Cerebellar nuclear complex (tissue), 1 donor: ENCODE measurements around the gene ARHGEF25.
"Not testable (repeated sequence)": the region's sequence is repeated elsewhere in the genome, so short reads cannot be mapped to it uniquely, and the experiment has no call there.

Experiments
- DNase-seq, 2 experiments: peaks; one replicate each; lab custom pipeline; 2025; lab: John Stamatoyannopoulos, UW

The ARHGEF25 gene

GRCh38 chr12:57611108-57611826, at the start of gene ARHGEF25:
TSS of gene ARHGEF25 (plus strand) at chr12:57611435. CDS start at chr12:57611895, 460 bp downstream.
- peak in 1 of 2 experiments; percentile 35 for DNase-seq

- DNase-seq = no peak
These were observed 47.9 kb upstream of the ARHGEF25 start for GRCh38 chr12:57563358-57563757.

GRCh38 chr12:57564178-57564740, 47.0 kb upstream of the ARHGEF25 start:
- DNase-seq = no peak

GRCh38 chr12:57568838-57569237, 42.4 kb upstream of the ARHGEF25 start:
- no peak for DNase-seq

- DNase-seq = no peak
These were observed 41.4 kb upstream of the ARHGEF25 start for GRCh38 chr12:57569858-57570257.

- DNase-seq = not testable (repeated sequence)
These were observed 40.8 kb upstream of the ARHGEF25 start for GRCh38 chr12:57570438-57570837.

GRCh38 chr12:57571926-57572762, 39.1 kb upstream of the ARHGEF25 start:
- DNase-seq = no peak

- no peak for DNase-seq
These were observed 36.4 kb upstream of the ARHGEF25 start for GRCh38 chr12:57574795-57575194.

GRCh38 chr12:57575771-57576612, 35.2 kb upstream of the ARHGEF25 start:
- DNase-seq = no peak

- DNase-seq = no peak
These were observed 34.5 kb upstream of the ARHGEF25 start for GRCh38 chr12:57576613-57577160.

GRCh38 chr12:57577981-57578758, 33.1 kb upstream of the ARHGEF25 start:
- no peak for DNase-seq

- DNase-seq = no peak
These were observed 32.2 kb upstream of the ARHGEF25 start for GRCh38 chr12:57579011-57579410.

GRCh38 chr12:57579677-57580465, 31.4 kb upstream of the ARHGEF25 start:
- DNase-seq = no peak

GRCh38 chr12:57580466-57580795, 30.8 kb upstream of the ARHGEF25 start:
- DNase-seq = no peak

GRCh38 chr12:57581802-57582201, 29.4 kb upstream of the ARHGEF25 start:
- DNase-seq = no peak

GRCh38 chr12:57582440-57582839, 28.8 kb upstream of the ARHGEF25 start:
- no peak for DNase-seq

- peak in 1 of 2 experiments; percentile 42 for DNase-seq
These were observed 28.0 kb upstream of the ARHGEF25 start for GRCh38 chr12:57583008-57583831.

- DNase-seq = no peak
These were observed 27.2 kb upstream of the ARHGEF25 start for GRCh38 chr12:57584050-57584449.

GRCh38 chr12:57584690-57585089, 26.5 kb upstream of the ARHGEF25 start:
- DNase-seq = no peak
